ENCODE measurements around the gene DEFB126. TPM values are rescaled to one million over a fixed set of nuclear protein-coding genes. Genes with fewer than 3 reads are reported as not detected.

DEFB126 gene
- total and polyA plus RNA-seq, 4 experiments from 2014 or later = not detected

DNA sequence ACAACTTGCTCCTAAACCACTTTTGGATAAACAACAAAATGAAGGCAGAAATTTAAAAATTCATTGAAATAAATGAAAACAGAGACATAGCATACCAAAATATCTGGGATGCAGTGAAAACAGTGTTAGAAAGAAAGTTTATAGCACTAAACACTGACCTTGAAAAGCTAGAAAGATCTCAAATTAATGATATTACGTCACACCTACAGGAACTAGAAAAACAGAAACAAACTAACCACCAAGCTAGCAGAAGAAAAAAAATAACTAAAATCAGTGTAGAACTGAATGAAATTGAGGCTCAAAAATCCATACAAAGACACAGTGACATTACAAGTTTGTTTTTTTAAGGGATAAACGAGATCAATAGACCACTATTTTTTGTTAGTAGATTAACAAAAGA, 41.9 kb downstream of the DEFB126 start:
- Histone ChIP-seq H3K4me1 (ENCODE audit: insufficient read depth, low read length) (no peaks in the 10 kb centered on the region), H3K36me3 (ENCODE audit: insufficient read depth, low read length) (no peaks in the 10 kb centered on the region), H3K27ac (ENCODE audit: low read depth, low read length) (no peak overlapping the region), H3K9me3 (ENCODE audit: control insufficient read depth in 1 of 2, low read length in 2 of 2) (no peaks in the 10 kb centered on the region), H3K27me3 (ENCODE audit: insufficient read depth, low read length) (peaks cover 4% of the 10 kb centered on the region), H3K4me3 (ENCODE audit: low read length in 2 of 2) (no peak overlapping the region)
- H3K27ac Mint-ChIP-seq = no peak overlapping the region
- ChIA-PET CTCF (ENCODE audit: partially characterized antibody) (no interaction called here), POLR2A (ENCODE audit: partially characterized antibody) (no interaction called here)
- peaks cover 0 to 31% (median 17%) of the 10 kb centered on the region in 8 donors for H3K9me3 Mint-ChIP-seq
- peaks cover 40 to 41% of the 10 kb centered on the region in 2 donors for H3K27me3 Mint-ChIP-seq
- H3K4me3 Mint-ChIP-seq = no peak overlapping the region
- intact Hi-C loops (cut with micrococcal nuclease) = no loop called here
- H3K36me3 Mint-ChIP-seq = no peaks in the 10 kb centered on the region
- DNase-seq = no peak
- no peaks in the 10 kb centered on the region for H3K4me1 Mint-ChIP-seq

DNA sequence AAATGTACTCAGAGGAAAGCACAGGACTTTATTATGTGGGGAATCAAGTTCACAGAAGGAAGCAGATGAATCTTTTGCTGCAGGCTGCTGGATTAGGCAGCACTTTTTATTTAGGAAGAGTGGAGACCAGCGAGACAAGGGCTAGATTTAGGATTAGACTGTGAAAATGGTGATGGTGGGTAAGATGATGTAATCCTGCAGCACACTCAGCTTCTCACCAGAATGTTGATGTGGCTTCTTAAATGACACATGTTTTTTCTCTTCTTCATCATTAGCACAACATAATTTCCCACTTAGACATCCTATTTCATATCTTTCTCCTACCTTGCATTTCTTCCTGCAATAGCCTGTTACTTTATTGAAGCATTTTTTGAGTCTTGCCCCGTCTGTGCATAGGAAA, 45.3 kb downstream of the DEFB126 start:
- Mint-ChIP-seq H3K36me3 (no peaks in the 10 kb centered on the region), H3K4me1 (no peaks in the 10 kb centered on the region), H3K27ac (no peak overlapping the region), H3K27me3 (peaks cover 37 to 41% of the 10 kb centered on the region in 2 donors), H3K9me3 (peaks cover 0 to 41% (median 22%) of the 10 kb centered on the region in 8 donors), H3K4me3 (no peak overlapping the region)
- intact Hi-C loops (cut with micrococcal nuclease) = no loop called here
- Histone ChIP-seq H3K4me3 (ENCODE audit: low read length in 2 of 2) (no peak overlapping the region), H3K4me1 (ENCODE audit: insufficient read depth, low read length) (no peaks in the 10 kb centered on the region), H3K27me3 (ENCODE audit: insufficient read depth, low read length) (no peaks in the 10 kb centered on the region), H3K9me3 (ENCODE audit: control insufficient read depth in 1 of 2, low read length in 2 of 2) (no peaks in the 10 kb centered on the region), H3K36me3 (ENCODE audit: insufficient read depth, low read length) (no peaks in the 10 kb centered on the region), H3K27ac (ENCODE audit: low read depth, low read length) (no peak overlapping the region)
- DNase-seq = no peak
- POLR2A ChIA-PET (ENCODE audit: partially characterized antibody) = no interaction called here
- CTCF ChIA-PET (ENCODE audit: partially characterized antibody) = no interaction called here

DNA sequence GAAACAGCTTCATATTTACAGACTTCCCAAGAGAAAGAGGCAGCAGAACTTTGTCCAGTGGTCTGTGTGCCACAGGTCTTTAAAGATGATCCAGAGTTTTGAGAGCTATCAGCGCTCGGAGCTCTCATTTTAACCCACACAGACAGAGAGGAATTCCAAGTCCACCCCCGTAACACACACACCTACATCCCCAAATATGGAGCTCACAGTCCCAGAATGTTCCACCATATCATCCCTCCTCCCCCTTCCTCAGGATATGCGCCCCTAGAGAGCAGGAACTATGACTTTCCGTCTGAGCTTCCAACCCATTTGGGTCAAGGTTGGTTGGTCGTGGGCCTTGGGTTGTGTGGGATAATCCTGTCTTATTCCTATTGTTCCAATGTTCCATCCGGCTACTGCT, 47.2 kb downstream of the DEFB126 start, which contains the start of gene DEFB128:
TSS of gene DEFB128 (minus strand) at position 101 of the 400 bp plus-strand sequence. CDS start at position 13, 88 bp downstream.
- intact Hi-C loops (cut with micrococcal nuclease) = no loop called here
- CTCF ChIA-PET (ENCODE audit: partially characterized antibody) = interaction anchor here (1.3 kb wide), 1 partner anchor 9 kb away, joined by 3 read pairs; no protein-coding TSS in a partner anchor
- DNase-seq = no peak
- Mint-ChIP-seq H3K9me3 (peaks cover 0 to 23% (median 10%) of the 10 kb centered on the region in 8 donors), H3K4me3 (peak within 1 kb of the TSS in 1 of 8 donors; percentile 21), H3K36me3 (no peaks in the 10 kb centered on the region), H3K27me3 (peaks cover 24 to 25% of the 10 kb centered on the region in 2 donors), H3K27ac (no peak within 1 kb of the TSS), H3K4me1 (no peaks in the 10 kb centered on the region)
- Histone ChIP-seq H3K4me1 (ENCODE audit: insufficient read depth, low read length) (no peaks in the 10 kb centered on the region), H3K27ac (ENCODE audit: low read depth, low read length) (no peak within 1 kb of the TSS), H3K9me3 (ENCODE audit: control insufficient read depth in 1 of 2, low read length in 2 of 2) (no peaks in the 10 kb centered on the region), H3K27me3 (ENCODE audit: insufficient read depth, low read length) (no peaks in the 10 kb centered on the region), H3K36me3 (ENCODE audit: insufficient read depth, low read length) (no peaks in the 10 kb centered on the region), H3K4me3 (ENCODE audit: low read length in 2 of 2) (no peak within 1 kb of the TSS)
- POLR2A ChIA-PET (ENCODE audit: partially characterized antibody) = no interaction called here

Other genes starting within 250 kb of the DEFB126 start
- gene DEFB125, start 54.9 kb upstream of the DEFB126 start, total RNA-seq = not detected
- not detected for gene DEFB125, start 54.9 kb upstream of the DEFB126 start, polyA plus RNA-seq
- not detected for gene DEFB127, start 14.9 kb downstream of the DEFB126 start, total RNA-seq
- not detected for gene DEFB127, start 14.9 kb downstream of the DEFB126 start, polyA plus RNA-seq
- gene DEFB128, start 47.1 kb downstream of the DEFB126 start, total RNA-seq = not detected
- not detected for gene DEFB128, start 47.1 kb downstream of the DEFB126 start, polyA plus RNA-seq
- not detected for gene DEFB129, start 84.7 kb downstream of the DEFB126 start, total RNA-seq
- gene DEFB129, start 84.7 kb downstream of the DEFB126 start, polyA plus RNA-seq = not detected
- gene DEFB132, start 115.1 kb downstream of the DEFB126 start, total RNA-seq = not detected
- gene DEFB132, start 115.1 kb downstream of the DEFB126 start, polyA plus RNA-seq = not detected
- 1 to 10 TPM; 1.8 to 2.5 TPM for gene C20orf96, start 148.2 kb downstream of the DEFB126 start, total RNA-seq
- gene C20orf96, start 148.2 kb downstream of the DEFB126 start, polyA plus RNA-seq = under 1 TPM; 0.25 to 0.39 TPM
- 10 to 100 TPM; 27.9 to 29.8 TPM for gene ZCCHC3, start 155.0 kb downstream of the DEFB126 start, total RNA-seq
- 10 to 100 TPM in 1 of 2 donors, 1 to 10 TPM in 1; 5.8 to 12.2 TPM for gene ZCCHC3, start 155.0 kb downstream of the DEFB126 start, polyA plus RNA-seq
- gene SOX12, start 183.0 kb downstream of the DEFB126 start, total RNA-seq = 1 to 10 TPM; 4.7 to 5.0 TPM
- gene SOX12, start 183.0 kb downstream of the DEFB126 start, polyA plus RNA-seq = under 1 TPM; 0.08 to 0.69 TPM
- 1 to 10 TPM in 1 of 2 experiments, under 1 TPM in 1; 0.52 to 1.1 TPM for gene NRSN2, start 204.5 kb downstream of the DEFB126 start, total RNA-seq
- 1 to 10 TPM in 1 of 2 donors, not detected in 1; 1.3 TPM for gene NRSN2, start 204.5 kb downstream of the DEFB126 start, polyA plus RNA-seq
- gene TRIB3, start 238.2 kb downstream of the DEFB126 start, total RNA-seq = 1 to 10 TPM; 7.2 to 8.1 TPM
- 10 to 100 TPM in 1 of 2 donors, 1 to 10 TPM in 1; 8.7 to 12.4 TPM for gene TRIB3, start 238.2 kb downstream of the DEFB126 start, polyA plus RNA-seq